GM21576 (cell line): Measurements from ENCODE around the gene B4GALT6.

Experiments
- ATAC-seq: cut with Tn5 transposase; IDR thresholded peaks from one replicate; pipeline ENCODE4 v1.9.1; 2021; ENCODE audit warnings: mild to moderate bottlenecking, moderate library complexity; ENCODE audit not compliant: unreplicated experiment

The B4GALT6 gene

DNA sequence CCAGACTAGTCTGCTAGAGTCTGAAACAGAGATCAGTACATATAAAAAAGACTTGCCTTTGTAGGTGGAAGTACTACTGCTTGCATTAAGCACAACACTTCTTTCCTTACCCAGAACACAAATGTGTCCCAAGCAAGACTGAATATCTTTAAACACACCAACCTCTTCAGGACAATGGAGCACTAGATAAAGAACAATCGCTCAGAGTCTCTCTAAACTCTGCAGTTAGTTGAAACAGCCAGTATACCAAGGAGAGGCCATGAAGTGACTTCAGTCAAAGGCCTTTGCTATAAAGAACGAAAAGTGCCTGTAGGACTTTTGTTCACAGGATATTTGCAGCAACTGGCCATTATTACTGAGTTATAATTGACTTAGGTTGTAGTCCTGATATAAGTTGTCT, 9.9 kb upstream of the B4GALT6 start:
- ATAC-seq = no peak

DNA sequence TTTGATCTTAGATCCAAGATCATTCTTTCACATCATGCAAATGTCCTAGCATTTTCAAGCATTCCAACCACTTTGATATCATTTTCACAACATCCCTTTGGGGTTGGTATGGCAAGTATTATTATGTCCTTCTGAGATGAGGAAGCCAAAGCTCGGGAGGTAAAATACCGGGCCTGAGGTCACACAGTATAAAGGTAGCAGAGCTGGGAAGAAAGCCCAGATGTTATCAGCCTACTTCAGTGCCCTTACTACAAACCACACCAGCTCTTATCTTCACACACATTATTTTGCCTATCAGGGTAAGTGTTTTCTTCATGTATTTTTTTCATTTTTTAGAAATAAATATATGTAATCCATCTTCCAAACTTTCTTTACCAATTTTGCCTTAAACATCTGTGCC, 4.2 kb upstream of the B4GALT6 start:
- ATAC-seq = no peak

DNA sequence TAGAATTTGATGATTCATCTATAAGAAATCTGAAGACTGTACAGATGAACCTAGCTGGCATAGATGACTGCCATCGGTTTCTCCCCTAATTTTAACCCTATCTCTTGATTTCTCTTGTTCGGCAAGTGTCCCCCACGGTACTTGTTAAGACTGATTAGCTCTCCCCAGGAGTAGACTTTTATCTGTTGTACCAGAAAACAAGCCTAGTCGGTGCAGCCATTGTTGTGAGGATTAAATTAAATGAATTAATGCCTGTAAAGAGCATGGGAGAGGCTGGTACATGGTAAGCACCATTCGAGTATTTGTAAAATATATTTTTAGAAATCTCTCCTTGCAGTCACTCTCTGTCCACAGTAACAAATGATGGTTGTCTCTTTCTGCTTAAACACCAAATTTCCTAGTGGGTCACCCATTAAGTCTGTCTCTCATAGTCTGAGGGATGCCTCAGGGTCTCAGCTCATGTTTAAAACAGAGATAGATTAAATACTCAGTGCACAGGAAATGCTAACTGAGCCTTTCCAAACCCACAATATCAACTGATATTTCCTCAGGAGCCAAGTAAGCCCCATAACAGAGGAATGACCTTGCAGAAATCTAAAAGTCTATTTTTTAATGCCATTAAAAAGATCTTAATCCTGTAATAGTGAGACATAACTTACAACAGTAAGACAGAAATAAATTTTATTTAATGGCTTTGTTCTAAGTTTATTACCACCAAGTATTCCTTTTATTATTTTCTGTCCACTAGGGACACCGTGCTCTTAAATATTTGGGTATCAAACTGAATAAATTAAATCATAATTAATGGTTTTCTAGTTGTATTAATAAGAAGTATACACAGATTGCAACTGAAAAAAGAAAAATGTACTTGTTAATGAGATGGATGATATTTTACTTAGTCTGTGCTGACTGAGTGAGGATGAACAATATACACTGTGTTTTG, 2.9 kb upstream of the B4GALT6 start:
- no peak for ATAC-seq

DNA sequence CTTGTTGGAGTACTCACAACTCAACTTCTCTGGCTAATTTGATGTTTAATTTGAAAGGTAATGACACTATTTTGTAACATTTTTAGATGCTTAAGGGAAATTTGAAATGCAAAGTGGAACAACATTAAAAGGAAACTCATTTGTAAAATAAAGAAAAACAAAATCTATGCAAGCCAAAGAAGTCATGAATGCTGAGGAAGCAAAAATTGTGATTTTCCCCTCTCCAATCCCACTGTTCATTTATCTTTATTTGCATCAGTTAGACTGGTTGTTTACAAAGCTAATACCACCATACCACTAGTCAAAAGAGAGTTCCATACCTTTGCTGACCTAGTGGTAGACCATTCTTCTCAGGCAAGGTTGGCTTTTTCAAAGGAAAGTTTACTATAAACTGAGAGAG, 2.2 kb upstream of the B4GALT6 start:
- no peak for ATAC-seq

DNA sequence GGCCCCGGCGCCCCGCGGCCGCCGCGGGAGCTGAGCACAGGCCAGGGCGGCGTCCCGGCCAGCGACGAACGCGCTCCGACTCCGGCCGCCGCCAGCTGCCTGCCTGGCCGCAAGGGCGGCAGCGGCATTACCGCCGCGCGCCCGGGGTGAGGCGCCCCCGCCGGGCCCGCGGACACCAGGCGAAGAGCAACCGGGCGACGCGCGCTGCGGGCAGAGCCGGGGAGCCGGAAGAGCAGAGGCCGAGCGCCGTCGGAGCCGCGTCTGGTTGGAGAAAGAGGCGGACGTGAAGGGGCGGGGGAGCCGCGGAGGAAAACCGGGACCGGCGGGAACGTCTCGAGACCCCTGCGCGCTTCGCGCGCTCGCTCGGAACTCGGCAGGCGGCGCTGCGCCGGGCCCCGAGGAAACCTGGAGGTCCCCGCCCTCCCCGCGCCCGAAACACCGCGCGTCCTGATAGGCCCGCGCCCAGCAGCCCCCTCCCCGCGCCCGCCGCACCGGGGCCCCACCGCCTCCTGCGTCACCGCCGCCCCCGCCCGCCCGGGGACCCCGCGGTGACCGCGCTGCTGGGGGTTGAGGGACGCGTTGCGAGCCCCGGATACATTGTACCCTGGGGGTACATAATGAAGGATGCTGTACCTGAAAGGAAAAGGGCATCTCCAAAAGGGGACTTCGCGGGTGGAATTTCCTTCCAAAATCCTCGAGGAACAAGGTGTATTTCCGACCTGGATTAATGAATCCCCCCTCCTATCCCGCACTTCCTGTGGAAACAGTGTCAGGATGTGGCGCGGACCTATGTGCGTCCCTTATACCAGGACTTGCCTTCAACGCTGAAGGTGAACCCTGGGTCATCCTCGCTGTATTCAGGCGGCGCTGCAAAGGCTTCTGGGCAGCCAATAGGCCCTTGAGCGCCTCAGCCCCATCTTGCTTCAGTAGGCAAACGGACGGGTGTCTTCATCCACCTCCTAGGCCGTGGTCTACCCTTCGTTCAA, 1.0 kb upstream of the B4GALT6 start:
- ATAC-seq = peak; percentile 66

DNA sequence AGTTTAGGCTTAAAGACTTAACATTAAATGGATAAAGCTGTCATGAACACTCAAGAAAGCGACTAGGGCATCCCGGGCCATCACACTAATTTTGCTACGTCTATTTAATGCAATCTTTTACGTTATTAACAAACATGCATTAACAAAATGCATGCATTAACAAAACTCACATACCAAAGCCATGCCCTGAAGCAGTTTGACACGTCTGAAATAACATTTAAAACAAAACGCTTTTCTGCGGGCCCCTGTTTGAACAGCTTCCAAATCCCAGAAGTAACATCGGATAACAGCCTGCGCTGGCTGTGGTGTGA, 458 bp downstream of the B4GALT6 start:
- no peak for ATAC-seq

DNA sequence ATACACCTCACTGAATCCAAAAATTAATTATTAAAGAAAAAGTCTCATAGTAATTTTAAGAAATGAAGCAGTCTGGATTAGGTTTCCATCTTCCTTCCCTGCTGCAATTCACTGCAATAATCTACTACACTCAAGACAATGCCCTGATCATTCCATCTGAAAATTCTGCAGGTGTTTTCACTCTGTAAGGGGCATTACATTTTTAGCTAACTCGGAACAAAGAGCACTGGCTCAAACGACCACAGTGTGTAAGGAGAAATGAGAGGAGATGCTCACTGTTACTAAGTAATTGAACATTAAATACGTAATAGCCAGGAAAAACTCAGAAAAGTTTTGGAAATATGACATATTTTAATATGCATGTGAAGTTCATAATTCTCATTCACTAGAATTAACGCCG, 1.3 kb downstream of the B4GALT6 start:
- ATAC-seq = no peak

DNA sequence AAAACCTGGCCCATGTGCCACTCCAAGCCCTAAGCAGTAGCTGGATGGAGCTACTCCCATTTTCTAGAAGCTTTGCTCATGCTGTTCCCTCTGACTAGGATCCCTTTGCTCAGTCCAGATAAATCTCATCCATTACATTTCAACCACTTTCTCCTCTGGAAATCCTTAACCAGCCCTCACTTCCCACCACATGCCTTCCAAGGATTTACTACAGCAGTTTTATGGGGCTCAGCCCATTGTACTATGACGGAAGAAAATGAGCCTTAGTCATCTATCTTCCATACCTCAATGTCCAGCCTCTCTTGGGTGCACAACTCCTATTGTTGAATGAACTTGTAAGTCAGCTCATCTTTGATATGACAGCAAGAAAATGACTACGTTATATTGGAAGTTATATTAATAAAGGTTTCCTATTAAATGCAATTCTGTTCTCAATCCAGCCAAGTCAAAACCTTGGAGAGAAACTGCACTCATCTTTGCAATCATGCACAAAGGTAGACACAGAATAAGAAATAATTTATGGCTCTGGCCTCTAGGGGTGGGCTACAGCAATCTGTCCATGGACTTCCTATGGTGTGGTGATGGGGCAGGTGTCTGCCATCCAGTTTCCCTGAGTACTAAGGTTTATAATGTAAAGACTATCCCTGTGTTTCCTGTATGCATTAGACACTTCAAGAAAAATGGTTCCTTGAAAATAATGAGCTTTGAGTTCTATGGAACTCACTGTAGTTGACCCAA, 3.4 kb downstream of the B4GALT6 start:
- ATAC-seq = peak; percentile 28

DNA sequence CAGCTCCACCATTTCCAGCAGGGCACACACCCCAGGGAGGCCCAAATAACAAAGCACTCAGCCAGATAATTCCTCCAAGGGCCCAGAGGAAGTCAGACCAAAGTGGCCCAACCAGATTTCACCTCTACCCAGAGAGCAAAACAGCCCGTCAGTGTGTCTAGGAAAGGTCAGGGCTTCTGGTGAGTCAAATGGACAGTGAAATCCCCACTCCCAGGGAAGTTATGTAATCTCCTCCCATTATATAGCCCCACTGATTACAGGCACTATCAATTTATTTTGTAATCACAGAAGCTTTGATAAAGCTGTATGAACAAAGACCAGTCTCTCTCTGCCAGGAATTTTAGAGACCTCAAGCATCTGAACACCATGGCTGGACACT, 4.0 kb downstream of the B4GALT6 start:
- ATAC-seq = no peak

DNA sequence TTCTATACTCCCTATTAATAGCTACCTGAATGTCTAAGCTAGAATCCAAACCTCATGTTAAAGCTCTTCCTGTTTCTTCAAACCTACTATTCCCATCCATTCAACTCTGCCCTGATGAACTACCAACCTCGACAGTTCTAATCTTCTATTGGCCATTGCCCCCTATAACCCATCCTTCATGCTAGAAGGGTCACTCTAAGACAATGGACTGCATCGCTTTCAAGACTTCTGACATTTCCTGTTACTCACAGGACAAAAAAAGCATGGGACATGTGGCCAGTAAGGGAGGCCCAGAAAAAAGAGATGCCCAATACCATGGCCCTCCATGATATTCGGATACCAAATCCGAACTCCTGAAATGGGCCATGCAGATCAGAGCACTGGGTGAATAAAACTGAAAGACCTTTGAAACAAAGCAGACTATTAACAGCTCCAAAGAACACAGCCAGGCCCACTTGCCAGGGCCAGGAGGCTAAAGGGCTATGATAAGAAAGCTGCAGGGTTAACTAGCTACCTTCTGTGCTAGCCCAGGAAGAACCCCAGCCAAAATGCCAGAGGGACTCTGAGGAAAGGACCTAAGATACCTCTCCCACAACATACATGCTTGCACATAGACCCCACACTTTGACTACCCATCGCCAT, 4.5 kb downstream of the B4GALT6 start:
- no peak for ATAC-seq

DNA sequence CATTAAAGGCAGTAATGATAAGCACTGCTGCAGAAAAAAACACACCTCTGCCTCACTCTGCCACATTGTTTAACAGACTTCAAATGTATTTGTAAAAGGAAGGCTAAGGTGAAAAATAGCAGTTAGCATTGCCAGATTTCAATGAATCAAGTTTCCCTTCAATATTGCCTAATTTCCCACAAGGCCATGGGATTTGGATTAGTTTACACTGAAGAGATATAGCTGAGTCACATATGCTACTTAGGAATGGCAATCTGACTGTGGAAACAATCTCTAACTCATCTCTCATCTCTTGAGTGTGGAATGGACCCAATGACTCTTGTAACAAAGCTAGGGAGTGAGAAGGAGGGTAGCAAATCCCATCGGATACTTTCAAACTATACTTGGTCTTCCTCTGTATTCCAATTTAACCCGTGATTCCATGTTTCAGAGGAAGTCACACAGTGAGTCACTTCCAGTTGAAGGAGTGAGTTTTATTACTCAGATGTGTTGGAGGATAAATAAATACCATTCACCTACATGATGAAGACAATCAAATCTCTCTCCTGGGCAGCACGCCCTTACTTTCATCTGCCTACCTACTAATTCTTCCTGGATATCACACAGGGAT, 5.1 kb downstream of the B4GALT6 start:
- no peak for ATAC-seq

DNA sequence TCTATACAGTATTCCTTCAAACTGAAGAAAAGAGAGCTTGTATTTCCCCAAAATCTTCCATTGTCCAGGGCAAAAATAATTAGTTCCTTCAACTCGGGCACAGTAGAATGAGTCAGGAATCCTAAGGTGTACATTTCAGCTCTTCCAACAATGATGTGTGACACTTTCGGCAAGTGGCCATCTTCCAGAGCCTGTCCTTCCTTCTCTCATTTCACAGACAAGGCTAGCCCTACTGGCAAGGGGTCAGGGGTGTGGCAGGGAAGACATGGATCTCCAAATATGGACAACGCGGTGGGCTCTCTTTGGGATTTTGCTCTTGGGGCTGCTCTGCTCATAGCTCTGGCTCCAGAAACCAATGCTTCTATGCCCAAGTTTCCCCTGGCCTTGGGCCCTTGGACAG, 6.0 kb downstream of the B4GALT6 start:
- ATAC-seq = no peak

DNA sequence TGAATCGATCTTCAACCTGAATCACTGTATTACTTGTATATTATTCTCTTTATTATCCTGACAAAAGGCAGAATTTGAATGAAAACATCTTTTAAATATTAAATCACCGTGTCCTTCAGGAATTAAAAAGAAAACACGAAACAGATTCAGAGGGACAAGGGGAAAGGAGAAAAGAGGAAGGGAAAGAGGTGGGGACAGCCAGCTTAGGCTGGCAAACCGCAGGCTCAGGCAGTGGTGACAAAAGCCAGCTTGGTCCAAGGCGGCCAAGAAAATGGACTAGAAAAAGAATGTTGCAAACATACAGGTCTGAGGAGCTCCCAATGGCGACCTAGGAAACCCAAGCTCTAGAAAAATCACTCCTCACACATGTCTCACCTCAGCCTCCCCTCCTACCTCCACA, 6.8 kb downstream of the B4GALT6 start:
- ATAC-seq = no peak

DNA sequence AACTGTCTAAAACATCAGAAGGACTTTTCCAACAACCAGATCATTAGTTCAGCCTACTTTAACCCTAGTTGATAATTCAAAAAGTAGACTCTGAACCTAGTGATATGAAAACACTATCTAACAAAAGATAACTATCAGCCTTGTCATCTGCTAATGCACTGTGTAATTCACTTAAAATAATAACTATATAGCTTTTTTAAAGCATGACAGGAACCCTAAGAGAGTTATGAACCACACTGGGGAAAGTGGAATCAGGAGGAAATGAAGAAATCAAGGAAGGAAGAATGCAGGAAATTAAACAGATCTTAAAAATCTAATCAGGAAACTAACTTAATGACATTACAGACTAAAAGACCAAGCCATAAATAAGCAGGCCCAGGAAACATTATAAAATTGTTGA, 9.0 kb downstream of the B4GALT6 start:
- no peak for ATAC-seq

DNA sequence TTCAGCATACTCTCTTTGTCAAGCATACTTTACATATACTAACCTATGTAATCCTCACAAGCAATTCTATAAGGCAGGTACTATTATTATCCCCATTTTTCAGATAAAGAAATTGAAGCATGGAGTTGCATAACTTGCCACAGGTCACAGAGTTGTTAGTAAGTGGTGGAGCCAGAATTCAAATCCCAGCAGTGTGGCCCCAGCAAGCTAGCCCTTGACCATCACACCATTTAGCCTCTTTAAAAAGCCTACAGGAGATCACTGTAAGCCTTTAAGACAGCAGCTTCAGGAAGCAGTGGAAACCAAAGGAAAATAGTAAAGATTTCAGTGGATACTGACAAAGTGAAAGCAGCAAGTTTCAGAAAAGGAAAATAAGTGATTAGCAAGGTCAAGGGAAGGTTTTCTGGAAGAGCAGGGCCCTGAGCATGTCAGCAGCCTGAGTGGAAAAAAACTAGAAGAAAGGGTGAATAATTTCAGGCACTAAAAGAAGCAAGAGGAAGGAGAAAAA, 11.7 kb downstream of the B4GALT6 start:
- ATAC-seq = no peak

DNA sequence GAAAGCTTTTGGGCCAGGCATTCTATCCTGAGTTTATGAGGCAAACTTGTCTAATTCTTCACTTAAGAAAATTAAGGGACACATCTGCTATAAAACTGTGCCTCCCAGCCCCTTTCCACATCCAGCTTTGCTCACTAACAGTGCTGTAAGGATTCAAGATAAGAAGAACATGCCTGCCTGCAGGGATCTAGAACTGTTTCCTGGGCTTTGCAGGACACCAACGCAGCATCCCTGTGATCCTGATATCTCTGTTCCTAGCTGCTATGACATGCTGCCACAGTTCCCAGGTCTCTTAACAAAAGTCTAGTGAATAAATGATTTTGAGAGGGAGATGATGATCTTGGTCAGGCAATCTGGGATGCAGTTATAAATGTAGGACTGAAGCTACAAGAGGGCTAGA, 12.4 kb downstream of the B4GALT6 start:
- ATAC-seq = no peak

DNA sequence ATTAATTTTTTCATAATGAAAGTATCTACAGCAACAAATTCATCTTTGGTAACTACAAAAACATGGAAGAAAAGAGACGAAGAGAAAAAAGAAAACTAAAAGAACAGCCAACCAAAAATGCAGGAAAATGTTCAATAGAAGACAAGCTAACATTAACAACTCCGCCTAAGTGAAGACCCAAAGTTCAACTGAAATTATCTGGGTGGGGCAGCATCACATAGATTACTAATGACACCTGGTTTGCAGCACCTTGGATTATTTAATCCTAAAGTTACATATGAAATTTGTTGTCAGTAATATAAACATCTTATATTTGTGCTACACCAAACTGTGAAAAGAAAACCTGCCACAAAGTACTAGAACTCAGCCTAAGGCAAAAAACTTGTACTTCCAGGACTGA, 14.8 kb downstream of the B4GALT6 start:
- no peak for ATAC-seq

DNA sequence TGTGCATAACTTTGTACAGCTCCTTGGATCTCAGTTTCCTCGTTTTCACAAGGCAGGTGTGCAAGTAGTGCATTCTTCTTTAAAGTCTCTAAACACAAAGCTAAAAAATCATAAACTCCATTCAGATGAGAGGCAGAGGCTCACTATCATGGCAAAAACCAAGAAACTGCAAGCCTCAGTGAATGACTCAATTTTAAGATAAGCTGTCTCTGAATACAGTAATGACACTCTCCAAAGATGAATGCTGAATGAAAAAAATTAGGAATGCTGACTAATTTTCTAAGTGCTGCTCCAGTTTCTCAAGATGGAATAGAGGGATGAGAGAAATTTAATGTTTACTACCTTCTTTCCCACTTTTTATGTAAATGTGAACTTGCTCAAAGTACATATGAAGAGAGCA, 17.2 kb downstream of the B4GALT6 start:
- no peak for ATAC-seq

DNA sequence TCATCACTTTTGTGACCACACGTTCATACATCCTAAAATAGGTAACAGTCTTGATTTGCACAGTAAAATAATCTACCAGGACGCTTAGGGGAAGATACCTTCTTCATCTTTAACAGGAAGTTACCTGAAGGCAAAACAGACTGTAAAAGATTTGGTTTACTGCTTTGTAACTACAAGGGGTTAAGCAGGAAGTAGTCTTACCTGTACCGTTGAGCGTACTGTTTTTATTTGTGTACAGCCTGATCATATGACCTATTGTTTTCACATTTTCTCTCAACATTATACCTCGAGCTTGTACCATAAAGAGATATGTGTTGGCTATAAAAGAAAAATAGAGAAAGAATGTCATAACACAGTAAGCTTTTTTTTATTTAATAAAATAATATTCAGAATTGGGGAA, 18.3 kb downstream of the B4GALT6 start:
- ATAC-seq = no peak

DNA sequence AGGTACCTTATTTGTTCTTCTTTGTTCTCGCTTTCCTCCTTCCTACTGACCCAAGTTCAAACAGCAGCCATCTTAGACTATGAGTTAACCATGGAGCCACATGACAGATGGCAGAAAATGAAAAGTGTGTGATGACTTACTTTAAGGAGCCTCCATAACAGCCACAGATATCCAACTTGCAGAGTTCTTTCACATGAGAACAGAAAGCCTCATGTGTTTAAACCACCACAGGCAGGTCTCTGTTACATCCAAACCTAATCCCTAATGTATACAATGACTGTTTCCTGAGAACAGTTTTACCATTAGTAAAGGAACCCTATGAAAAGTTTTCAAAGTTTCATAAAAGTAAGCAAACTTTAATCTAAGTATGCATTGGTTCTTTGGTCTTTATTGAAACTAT, 20.3 kb downstream of the B4GALT6 start:
- no peak for ATAC-seq
